Brain microvascular endothelial cell (primary cell): ENCODE results near the gene PTGFRN.
"Not testable (repeated sequence)": the region's sequence is repeated elsewhere in the genome, so short reads cannot be mapped to it uniquely, and the experiment has no call there.

Source experiments
- DNase-seq: peaks from one replicate; pipeline ENCODE4 v3.0.0-alpha.2; 2020
- H3K27ac ChIP-seq: fragments of 250-450 bp; sonication (Bioruptor Pico); 2 replicates; pipeline ENCODE4 v1.5.1; 2020; ENCODE audit warnings: mild to moderate bottlenecking, moderate library complexity
- H3K27me3 ChIP-seq: fragments of 250-450 bp; sonication (Bioruptor Pico); replicated peaks from 2 replicates; pipeline ENCODE4 v1.5.1; 2020; ENCODE audit warnings: mild to moderate bottlenecking
- H3K36me3 ChIP-seq: fragments of 250-450 bp; sonication (Bioruptor Pico); replicated peaks from 2 replicates; pipeline ENCODE4 v1.5.1; 2020; ENCODE audit warnings: mild to moderate bottlenecking
- H3K4me3 ChIP-seq: 2 replicates; pipeline ENCODE4 v1.5.1; 2011; ENCODE audit warnings: low read depth, mild to moderate bottlenecking, control low read depth, low read length, moderate library complexity
- CTCF ChIP-seq: IDR thresholded peaks from 2 replicates; pipeline ENCODE4 v1.5.1; 2011; ENCODE audit warnings: low read depth, mild to moderate bottlenecking, moderate library complexity, low read length, control low read depth, inconsistent platforms; ENCODE audit errors: missing control alignments
- in situ Hi-C: cut with HindIII; loops from 2 replicates; pipeline ENCODE4 v1.10.0; 2017; ENCODE audit warnings: low sequenced_read_pairs, low pct_ligation_motif_present

PTGFRN gene

GRCh38 chr1:116931016-116931918 lies 21.6 kb downstream of the PTGFRN start:
- in situ Hi-C loops, result no loop called here
- Histone ChIP-seq H3K27ac (no peak overlapping the region), H3K4me3 (no peak overlapping the region), H3K27me3 (no peaks in the 10 kb centered on the region), H3K36me3 (no peaks in the 10 kb centered on the region)
- no peak for TF ChIP-seq CTCF
- no peak for DNase-seq

GRCh38 chr1:116933606-116934515 lies 24.1 kb downstream of the PTGFRN start:
- H3K27me3 ChIP-seq, result no peaks in the 10 kb centered on the region
- H3K4me3 ChIP-seq, result no peak overlapping the region
- H3K27ac ChIP-seq, result no peak overlapping the region
- no peaks in the 10 kb centered on the region for H3K36me3 ChIP-seq
- in situ Hi-C loops, result no loop called here
- TF ChIP-seq CTCF, result no peak
- no peak for DNase-seq

- no peaks in the 10 kb centered on the region for H3K27me3 ChIP-seq
- DNase-seq, result no peak
- no peaks in the 10 kb centered on the region for H3K36me3 ChIP-seq
- no peak overlapping the region for H3K27ac ChIP-seq
- peak; percentile 24 for TF ChIP-seq CTCF
- in situ Hi-C loops, result no loop called here
- no peak overlapping the region for H3K4me3 ChIP-seq
Observed at GRCh38 chr1:116934586-116935207, 25.0 kb downstream of the PTGFRN start.

- in situ Hi-C loops, result no loop called here
Observed at GRCh38 chr1:116938216-116938615, 28.5 kb downstream of the PTGFRN start.

GRCh38 chr1:116939780-116940543 lies 30.2 kb downstream of the PTGFRN start:
- in situ Hi-C loops, H3K4me3 ChIP-seq, H3K27ac ChIP-seq, H3K36me3 ChIP-seq, H3K27me3 ChIP-seq, DNase-seq: not testable (repeated sequence)

More at GRCh38 chr1:116938216-116938615, 28.5 kb downstream of the PTGFRN start:
- Histone ChIP-seq H3K4me3 (no peak overlapping the region), H3K27me3 (no peaks in the 10 kb centered on the region), H3K36me3 (no peaks in the 10 kb centered on the region), H3K27ac (no peak overlapping the region)
- TF ChIP-seq CTCF, result no peak
- DNase-seq, result no peak
